HG03280 (cell line): ENCODE measurements around the gene MRPL14.

Source experiments
- ATAC-seq: cut with Tn5 transposase; IDR thresholded peaks from one replicate; pipeline ENCODE4 v1.9.1; 2021; ENCODE audit warnings: mild to moderate bottlenecking, moderate library complexity; ENCODE audit not compliant: unreplicated experiment

MRPL14 gene

DNA sequence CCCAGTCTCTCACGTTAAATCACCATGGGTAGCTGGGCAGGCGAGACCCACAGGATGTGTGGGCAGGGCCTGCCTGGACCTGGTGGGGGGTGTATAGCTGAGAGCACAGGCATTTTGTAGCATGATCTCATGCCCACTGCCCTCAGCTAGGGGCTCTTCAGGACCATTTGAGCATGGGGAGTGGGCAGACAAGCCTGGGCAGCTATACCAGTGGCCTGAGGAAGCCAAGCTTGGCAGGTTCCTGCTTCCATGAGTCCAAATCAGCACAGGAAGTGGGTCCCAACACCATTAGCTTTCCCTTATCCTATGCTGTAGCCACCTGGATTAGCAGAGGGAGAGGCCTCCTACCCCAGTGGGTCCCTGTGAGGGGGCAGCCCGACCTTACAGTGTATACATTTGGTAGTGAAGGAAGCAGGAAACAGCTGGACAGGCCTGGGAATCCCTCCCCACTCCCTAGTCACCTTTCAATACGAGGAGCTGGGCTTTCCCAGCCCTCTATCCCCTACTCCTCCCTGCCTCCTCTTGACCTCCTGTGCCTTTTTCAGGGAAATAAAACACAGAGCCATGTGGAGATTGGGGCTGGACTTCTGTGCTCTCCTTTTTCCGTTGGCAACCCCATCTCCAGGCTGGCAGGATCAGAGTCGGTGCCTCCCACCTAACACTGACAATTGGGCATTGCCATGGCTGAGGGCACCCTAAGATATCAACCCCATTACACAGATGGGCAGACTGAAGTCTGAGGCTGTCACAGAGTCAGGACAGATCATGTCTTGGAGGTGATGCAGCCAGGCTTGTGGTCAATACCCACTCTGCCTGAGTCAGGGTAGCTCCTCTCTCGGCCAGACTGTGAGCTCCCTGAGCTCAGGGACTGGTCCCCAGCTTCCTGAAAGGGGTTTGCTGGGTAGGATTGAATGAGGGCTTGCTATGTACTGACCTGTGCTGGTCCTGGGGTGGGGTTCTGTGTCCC is 59.8 kb downstream of the MRPL14 start:
- ATAC-seq, result no peak

DNA sequence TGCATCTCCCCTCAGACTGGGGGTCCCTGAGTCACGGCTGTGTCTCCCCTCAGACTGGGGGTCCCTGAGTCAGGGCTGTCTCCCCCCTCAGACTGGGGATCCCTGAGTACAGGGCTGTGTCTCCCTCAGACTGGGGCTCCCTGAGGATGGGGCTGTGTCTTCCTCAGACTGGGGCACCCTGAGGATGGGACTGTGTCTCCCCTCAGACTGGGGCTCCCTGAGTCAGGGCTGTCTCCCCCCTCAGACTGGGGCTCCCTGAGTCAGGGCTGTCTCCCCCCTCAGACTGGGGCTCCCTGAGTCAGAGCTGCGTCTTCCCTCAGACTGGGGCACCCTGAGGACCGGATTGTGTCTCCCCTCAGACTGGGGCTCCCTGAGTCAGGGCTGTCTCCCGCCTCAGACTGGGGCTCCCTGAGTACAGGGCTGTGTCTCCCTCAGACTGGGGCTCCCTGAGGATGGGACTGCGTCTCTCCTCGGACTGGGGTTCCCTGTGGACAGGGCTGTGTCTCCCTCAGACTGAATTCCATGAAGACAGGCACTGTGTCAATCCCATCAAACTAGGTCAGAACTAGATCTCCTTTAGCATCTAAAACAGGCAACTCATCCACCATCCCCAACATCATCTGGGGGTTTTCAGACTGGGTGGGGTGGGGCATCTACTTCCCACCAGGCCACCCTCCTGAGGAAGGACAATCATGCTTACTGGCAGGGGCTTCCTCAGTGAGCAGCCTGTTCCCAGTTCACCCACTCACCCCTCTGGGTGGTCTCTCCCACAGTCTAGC is 60.7 kb downstream of the MRPL14 start:
- ATAC-seq, result no peak

GRCh38 chr6:44065443-44066140 is 61.7 kb downstream of the MRPL14 start:
- no peak for ATAC-seq

DNA sequence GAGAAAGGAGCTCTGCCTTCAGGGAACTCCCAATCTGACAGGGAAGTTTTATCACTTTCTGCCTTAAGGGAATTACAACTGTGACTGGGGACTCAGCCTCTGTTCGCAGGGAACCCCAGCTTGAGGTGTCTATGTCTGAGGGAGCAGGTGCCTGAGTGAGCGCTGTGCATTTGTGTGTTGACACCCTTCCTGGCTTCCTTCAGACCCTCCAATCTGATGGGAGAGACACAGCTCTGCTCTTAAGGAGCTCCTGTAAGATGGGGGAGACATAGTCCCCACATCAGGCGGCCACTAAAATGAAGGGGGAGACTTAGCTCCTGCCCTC is 62.3 kb downstream of the MRPL14 start:
- no peak for ATAC-seq

GRCh38 chr6:44064089-44064947 is 62.9 kb downstream of the MRPL14 start:
- no peak for ATAC-seq

- ATAC-seq, result no peak
Observed at GRCh38 chr6:44063561-44064059, 63.6 kb downstream of the MRPL14 start.
